ENCODE data around the gene BRSK1.
A peak's percentile ranks its signal among the peaks of the same experiment; 100 is the strongest.

The BRSK1 gene

DNA sequence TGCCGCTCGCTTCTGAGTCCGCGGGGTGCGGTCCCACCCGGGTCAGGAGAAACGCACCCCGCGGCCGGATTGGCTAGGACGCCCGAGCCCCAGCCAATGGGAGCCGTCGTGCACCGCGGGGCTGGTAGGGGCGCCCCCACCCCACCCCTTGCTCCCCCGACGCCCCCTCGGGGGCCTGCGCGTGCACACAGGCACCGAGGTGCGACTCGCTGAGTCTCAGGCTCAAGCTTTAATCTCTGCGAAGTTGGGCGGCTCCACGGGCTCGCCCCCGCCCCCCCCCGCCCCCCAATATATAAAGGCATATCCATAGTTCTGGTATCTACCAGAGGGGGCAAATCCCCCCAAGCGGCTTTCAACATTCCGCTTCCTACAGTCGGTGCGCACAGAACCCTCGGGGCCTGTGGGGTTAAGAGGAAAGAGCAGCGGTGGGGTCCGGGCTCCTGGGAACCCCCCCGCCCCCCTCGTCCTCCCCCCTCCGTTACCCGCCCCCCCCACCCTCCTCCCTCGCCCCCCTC lies 71.0 kb downstream of the BRSK1 start, which contains the start of gene COX6B2:
COX6B2 (minus strand) TSS at position 22 of the 515 bp plus-strand sequence. CDS start 198 bp downstream, outside the sequence.
- DNase-seq (ENCODE audit: low read depth) = no peak
- TF ChIP-seq, protein P1, sequence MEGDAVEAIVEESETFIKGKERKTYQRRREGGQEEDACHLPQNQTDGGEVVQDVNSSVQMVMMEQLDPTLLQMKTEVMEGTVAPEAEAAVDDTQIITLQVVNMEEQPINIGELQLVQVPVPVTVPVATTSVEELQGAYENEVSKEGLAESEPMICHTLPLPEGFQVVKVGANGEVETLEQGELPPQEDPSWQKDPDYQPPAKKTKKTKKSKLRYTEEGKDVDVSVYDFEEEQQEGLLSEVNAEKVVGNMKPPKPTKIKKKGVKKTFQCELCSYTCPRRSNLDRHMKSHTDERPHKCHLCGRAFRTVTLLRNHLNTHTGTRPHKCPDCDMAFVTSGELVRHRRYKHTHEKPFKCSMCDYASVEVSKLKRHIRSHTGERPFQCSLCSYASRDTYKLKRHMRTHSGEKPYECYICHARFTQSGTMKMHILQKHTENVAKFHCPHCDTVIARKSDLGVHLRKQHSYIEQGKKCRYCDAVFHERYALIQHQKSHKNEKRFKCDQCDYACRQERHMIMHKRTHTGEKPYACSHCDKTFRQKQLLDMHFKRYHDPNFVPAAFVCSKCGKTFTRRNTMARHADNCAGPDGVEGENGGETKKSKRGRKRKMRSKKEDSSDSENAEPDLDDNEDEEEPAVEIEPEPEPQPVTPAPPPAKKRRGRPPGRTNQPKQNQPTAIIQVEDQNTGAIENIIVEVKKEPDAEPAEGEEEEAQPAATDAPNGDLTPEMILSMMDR (IDR thresholded peaks at IDR 0.05; ENCODE audit: low read depth, low read length, missing control alignments) = no peak
- H3K4me3 ChIP-seq (ENCODE audit: low read depth, low read length) = peak within 1 kb of the TSS; percentile 32

DNA sequence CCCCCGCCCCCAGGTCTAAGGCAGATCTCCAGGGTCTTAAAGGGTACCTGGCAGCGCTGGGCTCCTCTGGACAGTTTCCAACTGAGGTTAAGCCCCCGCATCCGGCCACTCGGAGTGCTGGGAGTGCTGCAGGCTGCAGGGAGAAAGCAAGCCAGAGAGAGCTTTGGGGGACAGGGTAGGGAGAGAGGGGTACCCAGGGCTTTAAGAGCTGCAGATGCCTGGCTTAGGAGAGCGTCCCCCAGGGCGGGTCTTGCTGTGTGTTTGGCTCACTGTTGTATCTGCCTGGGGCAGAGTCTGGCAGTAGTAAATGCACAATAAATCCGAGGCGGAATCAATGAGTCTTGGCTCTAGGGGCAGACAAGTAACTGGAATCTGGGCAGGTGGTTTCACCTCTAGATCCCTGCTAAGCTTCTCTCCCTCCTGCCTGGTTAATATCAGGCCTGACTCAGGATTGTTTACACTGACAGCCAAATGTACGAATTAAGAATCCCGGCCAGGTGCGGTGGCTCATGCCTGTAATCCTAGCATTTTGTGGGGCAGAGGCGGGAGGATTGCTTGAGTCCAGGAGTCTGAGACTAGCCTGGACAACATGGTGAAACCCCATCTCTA lies 71.5 kb downstream of the BRSK1 start:
- TF ChIP-seq, protein P1 (IDR thresholded peaks at IDR 0.05; ENCODE audit: low read depth, low read length, missing control alignments) = no peak
- no peak overlapping the region for H3K4me3 ChIP-seq (ENCODE audit: low read depth, low read length)
- DNase-seq (ENCODE audit: low read depth) = no peak

DNA sequence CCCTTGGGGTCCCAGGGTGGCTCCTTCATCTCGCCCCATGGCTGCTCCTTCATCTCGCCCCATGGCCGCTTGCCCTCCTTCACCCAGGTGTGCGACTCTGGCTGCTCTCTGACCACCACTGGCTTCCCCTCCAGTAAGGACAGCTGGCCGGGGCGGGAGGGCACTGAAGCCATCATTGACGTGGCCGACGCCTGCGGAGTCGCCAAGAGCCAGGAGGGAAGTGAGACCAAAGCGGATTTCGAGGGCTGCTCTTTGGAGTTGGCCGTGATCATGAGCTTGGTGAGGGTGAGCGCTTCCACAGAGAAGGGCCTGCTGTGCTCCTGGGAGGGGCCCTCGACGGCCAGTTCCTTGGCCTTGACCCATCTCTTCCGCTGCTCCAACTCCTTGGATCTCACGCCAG lies 74.7 kb downstream of the BRSK1 start:
- TF ChIP-seq, protein P1 (IDR thresholded peaks at IDR 0.05; ENCODE audit: low read depth, low read length, missing control alignments) = no peak
- no peak for DNase-seq (ENCODE audit: low read depth)
- no peak overlapping the region for H3K4me3 ChIP-seq (ENCODE audit: low read depth, low read length)

DNA sequence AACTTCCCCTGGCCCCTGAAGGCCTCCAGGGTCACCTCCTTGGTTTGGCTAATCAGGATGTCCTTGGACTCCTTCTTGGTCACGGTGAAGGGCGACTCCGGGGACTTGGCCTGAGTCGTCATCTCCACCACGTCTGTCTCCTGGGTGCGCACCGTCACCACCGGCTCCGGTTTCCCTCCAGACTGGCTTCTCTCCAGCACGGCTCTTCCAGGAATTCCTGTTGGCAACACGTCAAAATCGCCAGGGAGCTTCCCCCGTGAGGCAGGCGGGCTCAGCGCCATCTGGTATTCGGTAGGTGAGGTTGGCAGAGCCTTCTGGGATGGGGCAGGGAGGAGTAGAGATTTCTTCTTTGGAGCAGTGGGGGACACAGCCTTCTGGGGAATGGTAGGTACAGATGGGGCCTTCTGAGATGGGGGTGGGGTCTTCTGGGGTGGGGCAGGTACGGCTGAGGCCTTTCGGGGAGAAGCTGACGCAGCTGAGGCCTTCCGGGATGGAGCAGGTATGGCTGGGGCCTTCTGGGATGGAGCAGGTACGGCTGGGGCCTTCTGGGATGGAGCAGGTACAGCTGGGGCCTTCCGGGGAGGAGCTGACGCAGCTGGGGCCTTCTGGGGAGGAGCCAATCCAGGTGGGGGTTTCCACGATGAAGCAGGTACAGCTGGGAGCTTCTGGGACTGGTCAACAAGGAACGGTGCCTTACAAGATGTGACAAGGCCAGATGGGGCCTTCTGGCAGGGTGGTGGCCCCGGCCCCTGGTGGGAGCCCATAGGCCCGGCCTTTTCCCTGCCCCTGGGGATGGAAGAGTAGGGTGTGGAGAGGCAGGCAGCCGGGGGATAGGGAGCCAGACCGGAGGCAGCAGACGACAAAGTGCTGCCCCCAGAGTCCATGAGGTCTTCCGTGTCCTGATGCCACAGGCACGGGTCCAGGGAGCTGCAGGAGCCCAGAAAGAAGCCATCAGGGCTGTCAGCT lies 75.4 kb downstream of the BRSK1 start:
- no peak for DNase-seq (ENCODE audit: low read depth)
- TF ChIP-seq, protein P1 (IDR thresholded peaks at IDR 0.05; ENCODE audit: low read depth, low read length, missing control alignments) = no peak
- no peak overlapping the region for H3K4me3 ChIP-seq (ENCODE audit: low read depth, low read length)

DNA sequence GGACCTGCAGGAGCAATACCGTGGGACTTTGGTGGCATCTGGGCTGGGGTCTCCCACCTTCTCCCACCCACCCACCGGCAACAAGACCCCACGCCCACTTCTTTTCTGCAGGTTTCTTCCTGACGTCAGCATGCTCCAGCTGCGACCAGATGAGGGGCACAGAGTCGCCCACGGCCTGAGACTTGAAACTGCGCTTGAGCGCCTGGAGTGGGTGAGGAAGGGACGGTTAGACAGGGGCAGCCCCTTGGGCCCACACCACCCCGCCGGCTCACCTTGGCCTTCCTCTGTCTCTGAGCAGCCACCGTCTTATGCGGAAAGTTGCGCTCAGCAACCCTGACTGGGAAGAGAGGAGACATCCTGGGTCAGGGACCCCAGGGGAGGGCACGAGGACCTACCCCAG lies 77.1 kb downstream of the BRSK1 start:
- TF ChIP-seq, protein P1 (IDR thresholded peaks at IDR 0.05; ENCODE audit: low read depth, low read length, missing control alignments) = no peak

More for the DNA sequence above, 77.1 kb downstream of the BRSK1 start:
- H3K4me3 ChIP-seq (ENCODE audit: low read depth, low read length) = no peak overlapping the region
- DNase-seq (ENCODE audit: low read depth) = no peak

Measured in GM12864 (cell line).